Natural killer cell (primary cell): ENCODE results near the gene NCAM1. TPM values are rescaled to one million over a fixed set of nuclear protein-coding genes. Genes with fewer than 3 reads are reported as not detected.

ENCODE experiments used
- ATAC-seq, 3 donors: fragments of 150-1000 bp in 2 of 3; fragments of 200-7000 bp in 1 of 3; cut with Tn5 transposase; 1 replicate in 1 of 3; 2 replicates in 2 of 3; pipeline ENCODE4 v1.10.0; 2021; ENCODE audit warnings: mild to moderate bottlenecking in 2 of 3, moderate library complexity in 2 of 3
- DNase-seq, 2 donors: peaks; one replicate each; pipeline versions ENCODE4 v3.0.0 to v3.0.0-alpha.2; 2013 to 2021; ENCODE audit warnings: mixed read lengths in 1 of 2
- H3K27ac ChIP-seq: one replicate; pipeline ENCODE4 v1.5.1; 2013; ENCODE audit warnings: mild to moderate bottlenecking, low read length
- H3K27me3 ChIP-seq: one replicate; pipeline ENCODE4 v1.6.1; 2013; ENCODE audit warnings: low read length; ENCODE audit not compliant: control insufficient read depth, insufficient read depth
- H3K36me3 ChIP-seq: one replicate; pipeline ENCODE4 v1.6.1; 2013; ENCODE audit warnings: low read length; ENCODE audit not compliant: control insufficient read depth, insufficient read depth
- H3K4me1 ChIP-seq: one replicate; pipeline ENCODE4 v1.6.1; 2013; ENCODE audit warnings: low read length; ENCODE audit not compliant: control insufficient read depth, insufficient read depth
- H3K4me3 ChIP-seq: one replicate; pipeline ENCODE4 v1.5.1; 2013; ENCODE audit warnings: low read length
- H3K9me3 ChIP-seq: one replicate; pipeline ENCODE4 v1.6.1; 2013; ENCODE audit warnings: low read length; ENCODE audit not compliant: control insufficient read depth, insufficient read depth
- H3K27ac Mint-ChIP-seq, 2 donors: one replicate each; pipeline ENCODE4 v1.8.0; 2022; ENCODE audit warnings: mild to moderate bottlenecking in 2 of 2, mixed read lengths in 2 of 2, moderate library complexity in 1 of 2
- H3K27me3 Mint-ChIP-seq, 2 donors: one replicate each; pipeline ENCODE4 v1.8.0; 2022; ENCODE audit warnings: low read depth in 2 of 2, mixed read lengths in 2 of 2
- H3K36me3 Mint-ChIP-seq: one replicate; pipeline ENCODE4 v1.8.0; 2022; ENCODE audit warnings: mixed read lengths
- H3K4me1 Mint-ChIP-seq, 2 donors: one replicate each; pipeline ENCODE4 v1.8.0; 2022; ENCODE audit warnings: mixed read lengths in 2 of 2
- H3K4me3 Mint-ChIP-seq: one replicate; pipeline ENCODE4 v1.8.0; 2022; ENCODE audit warnings: mild to moderate bottlenecking, moderate library complexity, mixed read lengths
- H3K9me3 Mint-ChIP-seq, 2 donors: one replicate each; pipeline ENCODE4 v1.8.0; 2022; ENCODE audit warnings: mixed read lengths in 2 of 2
- CTCF ChIP-seq: fragments of 200-600 bp; IDR thresholded peaks from one replicate; pipeline ENCODE4 v1.8.0; 2022; ENCODE audit warnings: antibody characterized with exemption
- WGBS: methylation state at CpG from one replicate; pipeline ENCODE4 v1.1.7; 2013; ENCODE audit warnings: missing lambda C conversion rate; ENCODE audit not compliant: insufficient coverage; 5-methylcytosine and 5-hydroxymethylcytosine counted together
- intact Hi-C: fragments of 100-400 bp; cut with micrococcal nuclease; formaldehyde crosslinking; loops from one replicate; pipeline ENCODE4 v1.14.2; 2022
- total RNA-seq, 4 donors: library from RNA; stranded (reverse); fragments of 120-200 nt in 1 of 4; gene quantifications; one replicate each; pipeline versions ENCODE4 v1.2.3 to v1.2.4, GENCODE V29; 2013 to 2022

Gene NCAM1
- total RNA-seq, 3 donors from 2014 or later (not counting 1 experiment from before 2014, with no cell fraction given): 129 to 208 (median 187) TPM

GRCh38 chr11:112933970-112934369 lies 27.2 kb upstream of the NCAM1 start:
- intact Hi-C loops: no loop called here
- Histone ChIP-seq H3K4me1 (no peaks in the 10 kb centered on the region), H3K4me3 (no peak overlapping the region), H3K36me3 (no peaks in the 10 kb centered on the region), H3K9me3 (no peaks in the 10 kb centered on the region), H3K27ac (no peak overlapping the region), H3K27me3 (peaks cover 3% of the 10 kb centered on the region)
- Mint-ChIP-seq H3K27ac (no peak overlapping the region), H3K4me3 (no peak overlapping the region), H3K4me1 (peaks cover 4 to 11% of the 10 kb centered on the region in 2 donors), H3K27me3 (peaks cover 25 to 35% of the 10 kb centered on the region in 2 donors), H3K9me3 (no peaks in the 10 kb centered on the region), H3K36me3 (peaks cover 15% of the 10 kb centered on the region)
- DNase-seq: no peak
- 86% methylated on average over 3 of the region's 3 CpGs for WGBS
- ATAC-seq: no peak
- TF ChIP-seq CTCF: no peak

GRCh38 chr11:112941104-112941503 lies 20.1 kb upstream of the NCAM1 start:
- intact Hi-C loops: no loop called here
- no peak for ATAC-seq
- WGBS: 83% methylated on average over 2 of the region's 2 CpGs

GRCh38 chr11:112942966-112943643 lies 18.1 kb upstream of the NCAM1 start:
- H3K36me3 Mint-ChIP-seq: peaks cover 8% of the 10 kb centered on the region
- no peak overlapping the region for H3K4me3 ChIP-seq
- no peak for TF ChIP-seq CTCF
- H3K9me3 Mint-ChIP-seq: no peaks in the 10 kb centered on the region
- intact Hi-C loops: no loop called here
- H3K27me3 Mint-ChIP-seq: peaks cover 35 to 43% of the 10 kb centered on the region in 2 donors
- ATAC-seq (no peak), DNase-seq (no peak)
- no peak overlapping the region for H3K4me3 Mint-ChIP-seq
- H3K4me1 ChIP-seq: no peaks in the 10 kb centered on the region
- H3K27ac Mint-ChIP-seq: no peak overlapping the region
- no peak overlapping the region for H3K27ac ChIP-seq
- no peaks in the 10 kb centered on the region for H3K4me1 Mint-ChIP-seq
- no peaks in the 10 kb centered on the region for H3K9me3 ChIP-seq
- H3K36me3 ChIP-seq: no peaks in the 10 kb centered on the region
- 86% methylated on average over 7 of the region's 7 CpGs for WGBS
- H3K27me3 ChIP-seq: no peaks in the 10 kb centered on the region

More at GRCh38 chr11:112941104-112941503, 20.1 kb upstream of the NCAM1 start:
- H3K4me3 Mint-ChIP-seq: no peak overlapping the region
- no peak for DNase-seq
- peaks cover 37 to 50% of the 10 kb centered on the region in 2 donors for H3K27me3 Mint-ChIP-seq
- Histone ChIP-seq H3K27me3 (peaks cover under 1% of the 10 kb centered on the region), H3K27ac (no peak overlapping the region), H3K9me3 (no peaks in the 10 kb centered on the region), H3K4me1 (no peaks in the 10 kb centered on the region), H3K4me3 (no peak overlapping the region), H3K36me3 (no peaks in the 10 kb centered on the region)
- TF ChIP-seq CTCF: no peak
- no peak overlapping the region for H3K27ac Mint-ChIP-seq
- peaks cover 8% of the 10 kb centered on the region for H3K36me3 Mint-ChIP-seq
- H3K9me3 Mint-ChIP-seq: no peaks in the 10 kb centered on the region
- H3K4me1 Mint-ChIP-seq: peaks cover 4 to 7% of the 10 kb centered on the region in 2 donors

GRCh38 chr11:112946866-112947265 lies 14.4 kb upstream of the NCAM1 start:
- Mint-ChIP-seq H3K27ac (no peak overlapping the region), H3K4me1 (peaks cover 5% of the 10 kb centered on the region in 2 donors), H3K27me3 (peaks cover 19 to 34% of the 10 kb centered on the region in 2 donors), H3K9me3 (no peaks in the 10 kb centered on the region), H3K36me3 (no peaks in the 10 kb centered on the region), H3K4me3 (no peak overlapping the region)
- intact Hi-C loops: no loop called here
- no peaks in the 10 kb centered on the region for H3K4me1 ChIP-seq
- 89% methylated on average over 3 of the region's 3 CpGs for WGBS
- no peak for TF ChIP-seq CTCF
- DNase-seq: no peak
- no peaks in the 10 kb centered on the region for H3K9me3 ChIP-seq
- no peaks in the 10 kb centered on the region for H3K36me3 ChIP-seq
- peaks cover 4% of the 10 kb centered on the region for H3K27me3 ChIP-seq
- ATAC-seq: no peak
- no peak overlapping the region for H3K27ac ChIP-seq
- H3K4me3 ChIP-seq: no peak overlapping the region
